Measurements from ENCODE around the gene TBCEL.
"Not testable (repeated sequence)": the region's sequence is repeated elsewhere in the genome, so short reads cannot be mapped to it uniquely, and the experiment has no call there.

Gene TBCEL

DNA sequence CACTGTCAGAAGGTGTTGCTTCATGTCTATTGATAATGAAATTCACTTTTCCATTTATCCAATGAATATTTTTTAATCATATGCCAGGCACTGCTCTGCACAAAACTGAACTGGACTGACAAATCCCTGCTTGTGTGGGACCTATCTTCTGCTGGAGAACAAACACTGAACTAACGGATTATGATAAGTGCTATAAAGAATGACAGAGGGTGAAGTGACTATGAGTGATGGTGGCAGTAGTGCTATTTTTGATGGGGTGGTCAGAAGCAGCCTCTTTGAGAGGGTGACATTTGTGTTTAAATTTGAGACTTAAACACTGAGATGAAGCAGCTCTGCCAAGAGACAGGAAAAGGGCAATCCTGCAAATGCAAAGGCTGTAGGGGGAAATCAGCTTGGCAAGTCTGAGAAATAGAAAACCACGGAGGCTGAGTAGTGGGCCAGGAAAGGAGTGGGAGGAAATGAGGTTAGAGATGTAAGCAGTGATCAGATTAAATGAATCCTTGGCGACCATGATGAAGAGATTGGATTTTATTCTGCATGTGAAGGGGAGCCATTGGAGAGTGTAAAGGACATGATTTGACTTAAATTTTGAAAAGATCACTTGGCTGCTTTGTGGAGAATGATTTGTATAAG is 6.0 kb downstream of the TBCEL start:
- DNase-seq, result no peak

- DNase-seq, result no peak
These were observed 7.3 kb downstream of the TBCEL start for GRCh38 chr11:121031167-121031566.

GRCh38 chr11:121031648-121032047 is 7.7 kb downstream of the TBCEL start:
- not testable (repeated sequence) for DNase-seq

DNA sequence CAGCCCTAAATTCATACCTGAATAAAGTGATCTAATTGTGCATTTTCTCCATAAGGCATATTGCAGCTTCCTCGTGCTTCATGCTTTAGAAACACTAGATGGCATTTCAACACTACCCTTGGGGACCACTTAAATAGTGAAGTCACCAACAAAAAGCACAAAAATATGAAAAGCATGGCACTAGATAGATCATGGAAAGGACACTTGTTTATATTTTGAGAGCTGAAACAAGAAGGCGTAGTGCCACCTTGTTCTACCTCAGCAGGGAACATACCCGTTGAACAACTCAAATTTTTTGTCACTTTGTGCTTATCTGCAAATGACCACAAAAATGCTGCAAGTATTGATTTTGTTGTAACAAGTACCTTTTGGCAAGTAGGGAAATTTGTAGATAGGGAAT is 8.6 kb downstream of the TBCEL start:
- DNase-seq, result no peak

- DNase-seq, result no peak
These were observed 9.7 kb downstream of the TBCEL start for GRCh38 chr11:121033635-121034034.

DNA sequence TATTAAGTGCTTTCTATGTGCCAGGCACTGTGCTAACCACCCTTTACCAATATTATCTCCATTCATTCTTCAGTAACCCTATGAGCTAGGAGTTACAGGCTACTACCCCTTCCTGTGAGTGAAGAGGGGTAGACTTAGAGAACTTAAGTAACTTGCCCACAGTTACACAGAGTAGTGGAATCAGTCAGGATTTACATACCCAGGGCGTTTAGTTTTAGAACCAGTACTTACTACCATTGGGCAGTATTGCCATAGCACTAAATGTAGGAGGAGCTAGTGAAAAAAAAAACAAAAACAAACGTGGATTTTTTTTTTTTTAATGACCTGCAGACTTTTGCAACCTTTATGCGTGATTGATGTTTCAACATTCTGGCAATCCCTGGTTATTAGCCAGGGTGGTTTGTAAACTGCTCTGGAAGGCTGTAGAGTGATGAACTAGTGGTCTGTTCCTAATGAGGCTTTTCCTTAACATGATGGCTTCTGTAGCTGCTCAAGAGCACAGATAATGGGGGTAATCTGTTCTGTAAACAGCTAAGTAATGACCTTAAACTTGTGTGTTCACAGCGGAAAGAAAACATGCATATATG is 11.4 kb downstream of the TBCEL start:
- no peak for DNase-seq

- DNase-seq, result no peak
These were observed 11.9 kb downstream of the TBCEL start for GRCh38 chr11:121035780-121036179.

DNA sequence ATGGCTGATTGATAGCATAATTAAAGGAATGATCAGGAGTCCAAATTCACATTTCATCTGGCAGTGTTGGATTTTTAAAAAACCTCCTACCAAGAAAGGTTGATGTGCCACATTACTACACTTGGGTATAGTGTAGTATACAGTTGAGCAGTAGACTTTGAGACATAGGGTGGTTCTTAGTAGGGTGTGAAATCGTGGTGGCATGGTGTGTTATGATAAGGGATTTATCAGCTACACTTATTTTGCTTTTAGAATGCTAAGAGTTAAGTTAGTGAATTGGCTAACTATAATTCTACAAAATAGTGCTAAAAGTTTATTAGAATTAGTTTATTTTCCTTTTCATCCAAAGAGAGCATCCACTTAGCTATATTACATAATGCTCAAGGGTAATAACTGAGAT is 13.1 kb downstream of the TBCEL start:
- DNase-seq, result no peak

- DNase-seq, result no peak
These were observed 14.9 kb downstream of the TBCEL start for GRCh38 chr11:121038648-121039409.

- DNase-seq, result no peak
These were observed 16.2 kb downstream of the TBCEL start for GRCh38 chr11:121039971-121040613.

GRCh38 chr11:121040614-121041002 is 16.7 kb downstream of the TBCEL start:
- DNase-seq, result no peak

DNA sequence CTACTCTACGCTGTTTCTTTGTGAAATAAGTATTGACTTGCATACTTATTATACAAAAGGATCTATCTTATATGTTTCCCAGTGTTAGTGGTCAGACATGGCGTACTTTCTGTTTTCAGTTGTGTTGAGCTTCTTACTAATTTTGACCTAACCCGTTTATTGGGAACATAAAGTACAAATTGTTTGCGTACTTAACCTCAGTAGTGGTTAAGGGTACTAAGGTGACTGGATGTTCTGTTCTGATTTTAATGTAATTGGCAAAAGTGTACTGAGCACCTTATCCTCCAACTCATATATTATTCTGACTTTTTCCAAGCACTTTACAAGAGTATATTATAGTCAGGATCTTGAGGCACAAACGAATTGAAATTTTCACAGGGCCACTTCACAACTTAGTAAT is 17.2 kb downstream of the TBCEL start:
- no peak for DNase-seq

DNA sequence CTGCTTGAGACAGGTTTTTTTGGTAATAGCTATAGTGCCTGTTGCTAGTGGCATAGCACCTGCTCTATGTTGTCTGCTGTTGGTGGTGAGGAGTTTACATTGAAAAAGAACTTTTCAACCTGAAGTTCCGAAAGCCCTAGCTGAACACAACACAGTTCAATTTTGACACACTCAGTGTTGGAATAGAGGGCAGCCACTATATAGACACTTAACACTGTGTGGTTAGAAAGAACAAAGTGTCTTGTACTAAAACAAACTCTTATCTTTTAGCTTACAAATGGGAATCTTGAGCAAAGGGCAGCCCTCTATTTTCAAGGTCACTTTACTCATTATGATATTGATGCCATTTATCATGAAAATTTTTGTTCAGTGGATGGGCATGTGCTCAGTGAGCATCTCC is 18.4 kb downstream of the TBCEL start:
- DNase-seq, result no peak

DNA sequence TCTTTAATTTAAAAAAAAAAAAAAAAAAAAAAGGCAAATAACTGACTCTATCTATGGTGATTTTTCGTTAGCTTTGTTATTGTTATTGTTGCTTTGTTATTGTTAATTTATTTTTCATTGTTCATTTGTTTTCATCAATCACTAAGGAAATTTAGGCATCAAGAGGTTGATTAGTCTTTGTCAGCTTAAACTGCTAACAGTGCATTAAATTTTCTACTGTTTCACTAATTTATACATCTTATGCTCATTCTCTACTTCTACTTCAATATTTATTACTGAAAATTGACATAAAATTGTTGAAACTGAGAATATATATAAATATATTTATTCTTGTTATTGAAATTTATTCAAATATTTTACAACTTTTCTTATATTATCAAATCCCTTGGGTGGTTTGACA is 24.0 kb downstream of the TBCEL start:
- DNase-seq, result no peak

DNA sequence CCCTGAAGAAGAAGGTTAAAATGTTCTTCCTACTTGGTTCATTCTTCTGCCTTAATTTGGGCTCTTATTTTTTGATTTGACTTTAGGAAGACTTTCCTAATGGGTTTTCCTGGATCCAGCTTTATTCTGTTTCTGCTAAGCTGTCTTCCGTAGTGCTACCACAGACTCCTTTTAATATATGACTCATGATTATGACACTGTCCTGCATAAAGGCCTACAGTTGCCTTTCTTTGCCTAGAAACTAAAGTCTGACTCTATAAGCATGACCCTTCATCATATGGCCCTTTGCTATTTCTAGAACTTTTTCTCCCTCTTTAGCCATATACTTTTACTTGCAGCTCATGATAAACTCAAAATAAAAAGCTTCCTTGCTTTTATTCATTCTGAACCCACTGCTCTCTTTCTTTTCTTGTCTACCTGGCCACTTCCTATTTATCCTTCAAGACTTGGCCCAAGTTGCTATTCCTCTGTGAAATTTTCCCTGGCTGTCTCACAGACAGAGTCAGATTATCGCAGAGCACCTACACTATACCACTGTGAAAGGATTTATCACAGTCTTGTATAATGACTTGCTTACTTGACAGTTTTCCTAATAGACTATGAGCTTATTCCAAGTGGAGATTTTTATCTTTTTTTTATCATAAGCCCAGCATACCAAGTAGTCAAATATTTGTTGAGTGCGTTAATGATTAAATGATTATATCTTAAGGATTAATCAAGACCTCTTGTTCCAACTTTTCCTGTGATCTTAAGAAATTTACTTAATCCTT is 24.7 kb downstream of the TBCEL start:
- no peak for DNase-seq

DNA sequence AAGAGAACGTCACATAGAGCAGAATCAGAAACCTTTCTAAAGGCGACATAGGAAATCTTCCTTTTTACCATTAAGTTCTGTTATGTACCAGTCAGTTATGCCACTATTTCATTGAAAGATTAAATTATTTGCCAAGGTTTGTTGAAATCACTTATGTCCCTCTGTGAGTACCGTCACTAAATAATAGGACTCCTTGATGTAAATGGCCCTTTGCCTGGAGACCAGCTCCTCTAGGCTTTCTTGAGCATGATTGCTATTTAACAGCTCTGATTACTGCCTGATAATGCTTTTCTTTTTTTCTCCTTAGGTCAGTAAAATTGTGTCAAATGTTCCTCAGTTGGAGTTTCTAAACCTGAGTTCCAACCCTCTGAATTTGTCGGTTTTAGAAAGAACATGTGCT is 29.3 kb downstream of the TBCEL start:
- DNase-seq, result no peak

DNA sequence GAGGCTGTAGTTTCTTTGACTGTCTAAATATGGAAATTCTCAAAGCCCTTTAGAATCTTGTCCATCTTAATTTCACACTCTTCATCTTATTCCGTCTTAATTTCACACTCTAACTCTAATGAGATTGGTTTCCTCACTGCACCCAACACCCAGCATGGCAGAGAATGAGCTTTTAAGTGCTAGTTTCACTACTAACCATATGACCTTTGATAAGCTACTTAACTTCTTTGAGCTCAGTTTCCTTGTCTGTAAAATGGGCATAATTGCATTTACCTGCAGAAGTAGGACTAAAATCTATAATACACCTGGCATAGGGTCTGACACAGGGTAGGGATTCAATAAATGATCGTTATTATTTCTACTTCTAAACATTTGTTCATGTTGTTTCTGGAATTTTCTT is 30.4 kb downstream of the TBCEL start:
- no peak for DNase-seq

DNA sequence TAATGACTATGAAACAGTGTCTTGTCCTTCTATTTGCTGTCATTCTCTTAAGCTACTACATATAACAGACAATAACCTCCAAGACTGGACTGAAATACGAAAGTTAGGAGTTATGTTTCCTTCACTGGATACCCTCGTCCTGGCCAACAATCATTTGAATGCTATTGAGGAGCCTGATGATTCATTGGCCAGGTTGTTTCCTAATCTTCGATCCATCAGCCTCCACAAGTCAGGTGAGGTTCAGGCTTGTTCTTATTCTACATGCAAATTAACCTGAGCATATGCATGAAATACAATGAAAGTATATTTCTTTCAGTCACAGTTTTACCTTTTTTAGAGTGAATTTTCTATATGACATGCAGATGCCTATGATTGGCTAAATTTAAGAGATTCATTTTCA is 31.2 kb downstream of the TBCEL start:
- no peak for DNase-seq

DNA sequence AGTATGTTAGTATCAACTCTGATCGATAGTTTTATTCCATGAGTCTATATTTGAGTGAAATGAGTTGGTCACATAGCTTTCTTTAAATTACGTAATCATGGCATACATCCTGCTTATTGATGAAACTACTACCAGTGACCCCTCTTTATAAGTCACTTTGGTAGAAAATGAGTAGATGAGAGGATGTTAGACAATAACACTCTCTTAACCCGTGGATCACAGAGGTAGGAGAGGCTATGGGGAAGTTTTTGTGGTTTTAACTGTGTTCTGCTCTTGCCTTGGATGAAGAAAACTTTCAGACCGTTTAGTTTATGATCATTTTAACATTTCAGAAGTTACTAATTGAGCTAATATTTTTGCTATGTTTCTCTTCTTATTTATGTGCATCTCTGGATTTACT is 34.0 kb downstream of the TBCEL start:
- DNase-seq, result no peak

DNA sequence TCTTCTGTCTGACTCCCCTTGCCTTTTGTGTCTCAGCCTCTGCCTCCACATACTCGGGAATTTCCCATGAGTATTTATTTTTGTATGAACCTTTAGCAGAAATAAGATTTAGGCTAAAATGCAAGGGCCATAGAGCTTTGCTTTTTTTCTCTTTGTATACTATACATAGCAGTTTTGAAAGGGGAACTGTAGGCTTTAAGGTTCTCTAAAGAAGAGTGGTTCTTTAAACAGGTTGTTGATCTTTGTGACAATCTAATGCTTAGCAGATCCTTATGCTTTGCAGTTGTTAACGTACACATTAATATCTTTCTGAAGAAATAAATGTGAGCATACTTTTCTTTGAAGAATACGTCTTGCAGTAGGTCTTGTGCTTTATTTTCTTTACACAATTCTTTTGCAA is 35.0 kb downstream of the TBCEL start:
- DNase-seq, result no peak

- no peak for DNase-seq
These were observed 35.7 kb downstream of the TBCEL start for GRCh38 chr11:121059605-121060004.

DNA sequence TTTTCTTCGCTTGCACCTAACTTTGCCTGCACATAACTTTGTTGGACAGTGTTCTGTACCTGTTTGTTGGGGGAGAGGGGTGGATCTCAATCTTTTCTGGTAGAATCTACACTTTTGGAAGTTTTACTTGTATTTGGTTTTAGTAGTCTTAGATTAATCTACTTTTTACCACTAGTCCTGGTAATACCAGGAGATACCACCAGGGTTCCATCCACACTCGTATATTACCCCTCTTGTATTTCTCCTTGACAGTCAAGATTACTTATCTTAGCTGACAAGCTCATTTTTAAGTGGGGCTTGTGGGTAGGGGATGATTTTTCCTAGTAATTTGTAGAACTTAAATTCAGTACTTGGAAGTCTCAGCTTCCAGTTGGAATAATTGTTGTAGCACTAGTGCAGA is 39.8 kb downstream of the TBCEL start:
- DNase-seq, result no peak

GRCh38 chr11:121066623-121067022 is 42.7 kb downstream of the TBCEL start:
- no peak for DNase-seq

Measured in activated gamma-delta T cell treated with Interleukin-2 at 50 U/mL for 16 hours (primary cell).